ENCODE measurements around the gene ALK.

ALK gene

DNA sequence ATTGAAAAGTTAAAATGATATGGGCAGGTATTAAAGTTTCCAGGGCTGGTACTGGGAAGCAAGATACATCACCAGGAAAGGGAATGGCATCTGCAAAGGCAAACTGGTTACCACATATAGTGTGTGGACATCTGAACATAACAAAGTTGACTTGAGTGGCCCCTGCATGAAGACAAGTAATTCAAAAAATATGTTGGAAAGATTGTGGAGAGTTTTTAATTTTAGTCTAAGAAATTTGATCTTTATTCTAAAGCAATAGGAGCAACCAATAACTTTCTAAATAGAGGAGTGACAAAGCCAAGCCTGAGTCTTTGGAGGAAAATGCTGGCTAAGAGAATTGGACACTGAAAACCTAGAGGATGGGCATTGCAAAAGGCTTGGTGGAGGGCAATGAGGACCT, 278.2 kb downstream of the ALK start:
- DNase-seq: no peak

DNA sequence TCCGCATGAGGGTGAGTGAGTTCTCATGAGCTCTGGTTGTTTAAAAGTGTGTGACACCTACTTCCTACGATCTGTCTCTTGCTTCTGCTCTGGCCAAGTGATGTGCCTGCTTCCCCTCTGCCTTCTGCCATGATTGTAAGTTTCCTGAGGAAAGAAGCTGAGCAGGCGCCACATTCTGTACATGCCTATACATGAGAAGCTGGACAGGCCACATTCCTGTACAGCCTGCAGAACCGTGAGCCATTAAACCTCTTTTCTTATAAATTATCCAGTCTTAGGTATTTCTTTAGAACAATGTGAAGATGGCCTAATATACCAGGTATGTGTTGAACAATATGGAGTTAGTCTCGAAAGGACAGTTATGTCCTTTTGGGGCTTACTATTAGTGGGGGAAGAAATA, 281.0 kb downstream of the ALK start:
- DNase-seq: no peak

DNA sequence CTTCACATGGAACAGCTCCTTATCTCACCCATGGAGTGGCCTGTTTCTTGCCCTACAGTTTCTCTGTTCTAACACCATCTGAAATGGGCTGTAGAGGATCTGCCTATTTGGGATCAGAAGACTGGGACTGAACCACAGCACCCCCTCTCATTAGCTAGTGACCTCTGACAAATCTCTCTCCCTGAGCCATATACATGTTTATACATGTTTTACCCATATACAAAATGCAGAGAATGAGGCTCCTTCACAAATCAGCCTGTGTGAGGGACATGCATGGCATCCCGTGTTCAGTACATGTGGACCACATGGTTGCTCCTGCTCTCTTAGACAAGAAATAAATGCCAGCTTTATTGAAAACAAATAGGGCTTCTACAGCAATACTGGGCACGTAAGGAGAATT, 282.7 kb downstream of the ALK start:
- no peak for DNase-seq

DNA sequence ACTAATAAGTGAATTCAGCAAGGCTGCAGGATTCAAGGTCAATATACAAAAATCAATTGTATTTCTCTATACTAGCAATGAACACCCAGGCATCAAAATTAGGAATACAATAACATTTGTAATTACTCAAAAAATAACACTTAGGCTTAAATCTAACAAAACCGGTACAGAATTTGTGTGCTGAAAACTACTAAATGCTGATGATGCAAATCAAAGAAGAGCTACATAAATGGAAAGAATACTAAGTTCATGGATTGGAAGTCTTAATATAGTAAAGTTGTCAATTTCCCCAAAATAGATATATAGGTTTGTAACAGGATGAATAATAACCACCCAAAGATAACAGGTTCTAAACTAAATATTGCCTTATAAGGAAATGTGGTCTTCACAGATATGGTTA, 286.5 kb downstream of the ALK start:
- DNase-seq: no peak

DNA sequence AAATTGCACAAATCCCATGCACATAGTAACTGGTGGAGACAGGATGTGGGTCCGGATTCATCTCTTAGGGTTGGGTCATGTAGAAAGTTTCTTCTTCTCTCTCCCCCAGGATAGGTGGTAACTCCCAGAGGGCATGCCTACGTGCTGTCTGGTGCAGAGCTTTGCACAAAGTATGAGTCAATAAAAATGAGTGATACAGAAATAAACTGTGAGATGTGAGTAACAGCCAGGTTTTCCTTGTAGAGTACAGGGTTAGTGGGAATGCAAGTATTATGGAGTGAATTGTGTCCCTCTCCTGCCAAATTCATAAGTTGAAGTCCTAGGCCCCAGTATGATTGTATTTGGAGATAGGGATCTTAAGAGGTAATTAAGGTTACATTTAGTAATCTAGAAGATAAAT, 289.4 kb downstream of the ALK start:
- DNase-seq: no peak

DNA sequence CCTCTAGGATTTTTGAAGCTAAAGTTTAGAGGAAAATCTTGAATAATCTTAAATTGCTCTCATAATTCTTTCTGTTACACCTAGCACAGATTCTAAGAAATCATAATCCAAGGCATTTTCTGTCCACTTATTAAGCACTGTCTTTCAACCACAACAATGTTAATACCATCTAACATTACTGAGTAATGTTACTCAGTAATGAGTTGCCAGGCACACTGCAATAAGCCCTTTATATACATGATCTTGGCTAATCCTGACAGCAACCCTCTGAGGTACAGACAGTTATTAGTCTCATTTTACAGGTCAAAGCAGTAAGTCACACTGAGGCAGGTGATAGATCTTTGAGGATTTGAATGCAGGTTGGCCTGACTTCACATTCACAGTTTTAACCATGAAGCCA, 291.9 kb downstream of the ALK start:
- no peak for DNase-seq

DNA sequence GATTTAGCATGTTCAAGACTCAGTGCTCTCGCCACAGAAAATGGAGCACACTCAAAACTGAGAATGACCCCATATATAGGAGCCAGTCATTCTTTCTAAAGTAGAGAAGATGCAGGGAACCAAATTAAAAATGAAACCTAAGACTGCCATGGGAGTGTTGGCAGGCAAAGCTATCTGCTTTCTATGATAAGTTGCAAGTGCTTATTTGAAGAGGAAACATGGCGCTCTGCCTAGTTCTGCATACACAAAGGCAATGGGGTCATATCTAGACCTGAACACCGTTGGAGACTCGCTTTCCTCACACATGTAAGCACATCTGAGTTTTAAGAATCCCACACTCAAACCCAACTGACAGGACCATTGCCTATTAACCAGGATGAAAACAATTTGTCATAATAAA, 292.5 kb downstream of the ALK start:
- no peak for DNase-seq

DNA sequence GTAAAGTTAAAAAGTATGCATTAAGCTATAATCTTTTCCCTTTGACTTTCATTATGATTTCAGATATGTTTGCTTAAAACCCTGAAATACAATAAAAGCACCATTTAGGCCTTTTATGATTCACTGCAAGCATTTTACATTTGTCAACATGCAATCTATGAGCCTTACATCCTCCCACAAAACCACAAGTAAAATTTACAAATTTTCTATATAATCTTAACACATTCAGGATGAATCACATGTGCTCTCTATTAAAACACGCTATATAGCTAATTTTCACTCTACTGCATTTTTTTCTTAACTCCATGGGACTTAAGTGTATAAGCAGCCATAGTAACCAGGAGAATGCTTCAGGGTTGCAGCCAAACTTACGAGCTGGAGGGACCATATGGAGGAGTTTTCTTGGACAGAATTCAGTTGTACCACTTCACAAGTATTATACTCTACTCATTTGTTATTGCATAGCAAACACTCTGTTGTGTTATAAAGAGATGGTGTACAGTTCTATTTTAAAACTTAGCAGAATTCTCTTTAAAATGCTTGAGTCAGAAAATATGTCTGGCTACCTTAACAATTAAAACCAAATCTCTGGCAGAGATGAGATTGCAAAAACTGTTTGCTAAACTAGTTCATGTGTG, 293.2 kb downstream of the ALK start:
- no peak for DNase-seq

DNA sequence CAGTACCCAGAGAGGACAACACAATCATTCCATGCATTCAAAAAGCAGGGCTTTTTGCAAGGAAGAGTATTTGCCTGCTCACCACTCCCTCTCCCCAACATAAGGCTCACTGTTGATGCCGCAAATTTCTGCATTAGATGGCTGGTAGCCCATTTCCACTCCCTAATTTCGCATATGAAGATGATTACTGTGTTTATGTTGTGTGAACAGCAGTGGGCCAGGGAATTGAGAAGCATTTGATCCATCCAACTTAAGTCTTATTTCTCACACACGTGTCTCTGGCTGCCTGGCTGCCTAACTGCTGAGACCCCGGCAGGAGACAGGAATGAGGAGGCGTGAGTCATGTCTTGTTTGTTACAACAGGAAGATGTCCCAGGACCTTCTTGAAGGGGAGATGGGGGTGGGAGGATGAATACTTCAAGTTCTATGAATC, 294.1 kb downstream of the ALK start:
- DNase-seq: no peak

DNA sequence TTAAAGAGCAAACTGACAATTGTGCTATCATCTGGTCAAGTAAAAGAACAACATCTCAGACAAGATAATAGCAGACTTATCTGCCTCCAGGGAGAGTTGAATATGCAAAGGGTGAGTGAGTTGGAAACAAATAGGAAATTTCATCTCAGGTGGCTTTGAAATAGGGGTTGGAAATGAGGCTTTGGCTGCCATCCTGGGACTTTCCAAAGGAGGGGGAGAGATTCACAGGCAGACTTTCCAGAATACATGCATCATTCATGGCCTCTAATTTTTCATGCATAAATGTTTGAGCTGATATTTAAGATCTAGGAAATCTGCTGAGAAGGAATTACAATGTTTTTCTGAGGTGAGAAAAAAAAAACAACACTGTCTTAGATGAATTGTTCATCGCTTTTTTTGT, 300.5 kb downstream of the ALK start:
- no peak for DNase-seq

DNA sequence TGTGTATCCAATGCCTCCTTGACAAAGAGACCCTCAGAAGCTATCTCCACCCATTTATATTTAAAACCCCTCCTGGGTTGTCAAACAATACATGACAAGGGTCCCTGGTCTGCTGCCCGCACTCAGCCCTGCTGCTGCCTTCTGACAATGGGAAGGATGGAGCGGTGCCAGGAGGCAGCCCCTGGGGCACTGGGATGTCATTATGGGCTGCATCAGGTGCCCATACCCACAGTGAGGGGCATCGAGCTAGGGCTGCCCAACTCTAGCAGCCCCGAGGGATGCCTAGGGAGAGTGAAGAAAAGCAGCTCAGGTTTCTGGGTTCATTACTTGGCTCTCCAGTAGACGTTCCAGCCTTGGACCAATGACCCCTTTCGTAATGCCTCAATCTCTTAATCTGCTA, 301.7 kb downstream of the ALK start:
- DNase-seq: no peak

DNA sequence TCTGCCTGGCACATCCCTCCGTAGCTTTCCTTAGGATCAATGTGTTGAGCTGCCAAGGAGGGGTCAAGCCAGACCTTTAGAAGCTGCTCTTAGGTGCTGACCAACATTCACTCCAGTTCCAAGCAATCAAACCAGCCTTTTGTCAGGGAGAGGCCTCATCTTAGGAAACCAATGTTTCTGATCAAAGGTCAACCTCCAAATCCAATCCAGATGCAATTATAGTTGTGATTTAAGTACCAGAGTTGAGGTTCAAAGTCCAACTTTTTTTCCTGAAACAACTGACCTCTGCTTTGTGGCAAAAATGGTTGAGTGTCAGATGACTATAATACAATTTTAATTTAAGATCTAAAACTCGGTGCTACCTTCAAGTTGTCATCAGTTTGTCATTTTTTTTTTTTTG, 303.4 kb downstream of the ALK start:
- no peak for DNase-seq

DNA sequence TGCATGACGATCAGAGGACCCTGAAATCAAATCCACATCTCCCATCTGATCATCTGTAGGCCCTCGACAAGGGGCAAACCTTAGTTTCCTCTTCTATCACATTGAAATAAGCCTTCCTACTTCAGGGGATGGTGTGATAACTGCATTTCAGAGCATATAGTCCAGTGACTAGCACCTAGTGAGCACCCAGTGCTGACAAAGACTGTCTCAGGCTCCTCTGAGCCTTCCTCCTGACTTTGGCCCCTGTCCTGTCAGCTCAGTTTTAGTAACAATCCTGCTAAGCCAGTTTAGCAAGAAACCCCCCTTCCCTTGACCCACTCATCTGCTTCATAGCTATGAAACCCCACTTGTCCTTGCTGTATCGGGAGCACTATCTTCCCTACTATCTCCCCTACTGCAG, 304.0 kb downstream of the ALK start:
- DNase-seq: no peak

DNA sequence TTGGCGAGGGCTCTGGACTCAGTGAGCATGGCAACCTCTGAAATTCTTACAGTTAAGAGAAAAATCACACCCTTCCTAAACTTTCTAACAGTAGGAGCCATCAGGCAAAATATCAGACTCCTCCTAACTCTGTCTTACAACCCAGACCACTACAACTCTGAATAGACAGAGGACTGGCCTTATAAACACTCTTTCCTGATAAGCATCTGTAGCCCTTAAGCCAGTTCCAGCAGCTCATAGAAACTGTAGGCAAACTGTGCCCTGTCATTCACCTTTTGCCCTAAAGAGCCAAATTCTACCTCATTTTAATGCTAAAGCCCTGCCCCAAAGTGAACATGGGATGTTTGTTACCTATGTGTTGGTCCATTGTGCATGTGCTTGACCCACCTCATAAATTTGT, 304.8 kb downstream of the ALK start:
- DNase-seq: no peak

DNA sequence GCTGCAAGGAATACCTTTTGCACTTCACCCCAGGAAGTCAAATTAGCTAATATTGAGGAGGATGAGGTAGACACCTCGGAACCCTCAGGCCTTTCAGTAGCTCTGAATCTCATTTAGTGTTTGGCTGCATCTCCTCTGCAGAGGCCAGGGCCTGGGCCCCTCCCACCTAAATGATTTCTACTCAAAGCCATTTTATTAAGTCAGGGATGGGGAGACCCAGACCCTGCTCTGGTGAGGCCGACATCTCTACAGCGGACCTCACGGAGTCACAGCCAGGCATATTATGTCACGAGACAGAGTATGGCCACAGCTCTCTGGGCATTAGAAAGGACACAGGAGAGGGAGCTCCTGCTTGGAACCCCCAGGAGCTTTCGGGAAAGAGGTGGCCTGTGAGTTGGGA, 305.5 kb downstream of the ALK start:
- DNase-seq: no peak

DNA sequence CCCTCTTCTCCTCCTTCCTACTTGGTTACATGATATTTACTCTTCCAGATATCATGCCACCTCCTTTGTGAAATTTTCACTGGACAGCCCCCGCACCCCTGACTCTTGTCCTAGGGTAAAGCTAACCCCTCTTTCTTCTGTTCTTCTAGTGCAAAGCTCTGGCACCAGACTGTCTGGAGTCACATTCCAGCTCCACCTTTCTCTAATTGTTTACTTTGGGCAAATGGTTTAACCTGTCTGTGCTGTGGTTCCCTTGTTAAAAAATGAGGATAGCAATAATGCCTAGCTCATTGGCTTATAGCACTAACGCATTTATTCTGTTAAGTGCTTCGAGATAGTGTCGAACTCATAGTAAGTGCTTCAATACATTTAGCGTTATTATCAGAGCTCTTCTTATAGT, 306.2 kb downstream of the ALK start:
- no peak for DNase-seq

DNA sequence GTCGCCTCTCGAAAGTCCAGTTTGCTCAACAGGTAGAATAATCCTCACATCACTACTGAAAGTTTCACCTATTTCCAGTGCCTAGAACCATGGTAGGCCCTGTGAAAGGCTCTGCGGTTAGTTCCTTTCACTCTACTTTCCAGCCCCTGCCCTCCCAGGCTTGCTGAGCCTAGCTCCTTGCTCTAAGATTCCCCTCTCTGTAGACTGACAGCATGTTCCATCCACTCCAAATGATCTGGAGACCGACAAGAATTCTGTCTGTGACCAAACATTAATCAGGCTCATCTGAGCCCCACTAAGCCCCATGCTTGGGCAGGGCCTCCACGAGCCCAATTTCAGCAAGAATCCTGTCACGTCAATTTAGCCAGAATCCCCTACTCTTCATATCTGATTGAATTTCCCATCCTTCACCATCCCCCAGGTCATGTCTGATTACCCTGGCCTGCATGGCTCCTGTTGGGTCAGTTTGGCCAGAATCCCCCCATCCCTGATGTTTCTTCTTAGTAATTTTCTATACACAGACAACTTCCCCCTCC, 307.0 kb downstream of the ALK start:
- DNase-seq: no peak

DNA sequence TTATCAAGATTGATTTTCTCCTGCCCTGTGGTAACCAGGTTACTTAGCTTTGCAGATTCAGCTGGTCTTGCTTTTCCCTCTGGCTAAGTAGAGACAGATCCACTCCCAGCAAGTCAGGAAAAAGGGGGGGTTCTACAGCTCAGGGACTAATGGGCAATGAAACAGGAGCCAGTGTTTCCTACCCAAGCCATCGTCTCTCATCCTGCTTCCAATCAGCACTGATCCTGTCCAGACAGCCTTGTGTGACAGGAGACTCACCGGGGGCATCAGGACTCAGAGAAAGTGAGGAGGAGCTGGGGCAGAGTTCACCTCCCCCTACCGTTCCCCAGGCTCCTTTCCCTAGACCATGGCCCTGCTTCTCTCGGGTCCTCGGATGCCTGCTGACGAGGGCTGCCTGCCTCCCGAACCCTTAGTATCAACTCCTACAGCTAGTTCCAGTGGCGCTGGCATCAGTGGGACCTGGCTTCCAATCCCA, 307.6 kb downstream of the ALK start:
- DNase-seq: no peak

DNA sequence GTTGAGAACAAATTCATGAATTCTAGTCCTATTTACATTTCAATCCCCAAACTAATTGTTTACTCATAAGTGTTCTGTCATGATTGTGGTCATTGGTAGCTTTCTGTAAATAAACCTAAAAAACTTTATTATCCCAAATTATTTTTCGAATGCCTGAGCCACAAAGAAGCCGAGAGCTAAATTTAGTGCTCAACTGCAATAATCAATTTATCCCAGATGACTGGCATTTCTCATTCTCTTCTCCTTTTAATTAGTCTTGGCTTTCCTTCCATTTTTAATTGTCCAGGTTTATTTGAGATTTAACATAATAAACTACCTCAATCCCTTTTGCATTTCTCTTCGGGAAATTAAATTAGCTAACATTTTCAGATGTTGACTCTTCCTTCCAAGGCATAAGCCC, 308.3 kb downstream of the ALK start:
- no peak for DNase-seq

DNA sequence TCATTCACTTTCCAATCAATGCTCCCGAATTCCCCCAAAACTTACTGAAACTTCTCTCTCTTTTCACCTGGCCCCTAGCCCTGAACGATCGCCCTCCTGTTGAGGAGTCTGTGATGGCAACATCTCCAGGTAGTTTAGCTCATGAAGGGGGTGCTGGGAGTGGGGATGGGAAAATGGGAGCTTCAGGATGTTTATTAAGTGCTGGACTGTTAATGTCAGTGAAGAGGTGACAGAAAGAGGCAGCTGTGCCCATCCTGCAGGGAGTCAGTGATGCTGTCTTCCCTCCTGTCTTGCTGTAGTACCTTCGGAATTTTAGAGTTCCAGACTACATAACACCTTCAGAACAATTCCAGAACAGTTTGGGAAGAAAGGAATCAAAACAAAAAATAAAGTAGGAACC, 308.8 kb downstream of the ALK start:
- no peak for DNase-seq

DNA sequence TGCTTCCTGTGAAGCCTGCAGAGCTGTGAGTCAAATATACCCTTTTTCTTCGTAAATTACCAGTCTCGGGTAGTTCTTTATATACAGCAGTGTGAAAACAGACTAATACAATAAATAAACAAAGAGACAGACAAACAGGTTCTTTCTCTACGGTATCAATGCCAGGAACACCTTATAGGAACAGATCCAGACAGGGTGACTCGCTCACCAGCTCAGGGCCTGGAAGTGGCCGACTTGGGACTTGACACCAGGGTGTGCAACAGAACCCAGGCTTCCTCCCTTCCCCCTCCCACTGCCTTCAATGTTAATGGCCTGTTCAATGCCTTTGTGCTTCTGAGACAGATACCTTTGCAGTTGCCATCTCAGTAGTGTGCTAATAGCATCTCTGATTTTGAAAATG, 309.5 kb downstream of the ALK start:
- no peak for DNase-seq

DNA sequence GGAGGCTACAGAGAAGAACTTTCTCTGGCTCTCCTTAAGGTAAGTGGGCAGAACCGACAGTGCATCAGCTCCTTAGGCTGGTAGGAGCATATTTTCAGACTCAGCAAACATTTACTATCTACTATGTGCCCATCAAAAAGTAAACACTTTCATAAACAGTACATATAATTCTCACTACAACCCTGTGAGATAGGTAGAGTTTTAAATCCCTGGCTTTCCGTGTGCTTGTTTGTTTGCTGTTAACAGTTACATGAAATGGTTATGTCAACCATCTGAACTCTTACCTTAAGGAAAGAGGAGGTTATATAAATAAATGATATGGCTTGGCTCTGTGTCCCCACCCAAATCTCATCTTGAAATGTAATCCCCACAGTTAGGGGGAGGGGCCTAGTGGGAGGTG, 310.1 kb downstream of the ALK start:
- no peak for DNase-seq

DNA sequence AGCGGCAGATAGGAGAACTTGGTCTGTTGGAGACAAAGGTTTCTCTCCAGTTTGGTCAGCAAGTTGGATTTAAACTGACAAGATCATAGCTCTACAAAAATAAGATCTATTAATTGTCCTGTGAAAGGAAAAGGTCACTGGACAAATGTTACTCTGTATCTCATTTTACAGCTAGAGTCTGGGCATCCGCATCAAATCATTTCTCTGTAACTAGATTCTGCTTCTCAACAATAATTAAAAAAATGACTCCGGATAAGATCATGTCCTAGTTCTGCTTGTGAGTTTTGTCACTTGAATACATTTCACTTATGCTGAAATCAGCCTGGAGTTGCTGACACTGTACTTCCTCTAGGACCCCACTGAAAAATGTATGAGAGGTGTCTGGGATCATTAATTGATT, 310.8 kb downstream of the ALK start:
- no peak for DNase-seq

DNA sequence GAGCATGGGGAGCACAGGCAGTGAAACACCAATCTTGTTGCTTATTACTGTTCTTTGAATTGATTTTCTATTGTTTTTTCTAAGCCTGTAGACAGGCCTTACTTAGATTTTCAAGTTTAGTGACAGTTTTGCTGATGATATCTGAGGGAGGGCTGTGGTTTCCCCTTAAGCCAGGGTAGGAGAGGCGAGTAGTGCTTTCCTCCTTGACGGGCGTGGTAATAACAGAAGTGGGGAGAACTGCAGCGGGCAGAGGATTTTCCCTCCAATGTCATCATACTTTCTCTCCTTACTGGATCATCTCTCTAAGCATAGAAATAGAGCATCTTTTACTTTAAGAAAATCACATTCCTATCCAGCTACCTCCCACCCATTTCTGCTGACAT, 314.4 kb downstream of the ALK start:
- no peak for DNase-seq

Data from activated CD4-positive, CD25-positive, alpha-beta regulatory T cell treated with anti-CD3 and anti-CD28 coated beads, Interleukin-2, amount 50 U/mL, for 72 hours (primary cell).